RWPE1 (cell line): ENCODE data around the gene HCFC1.

Source experiments
- CTCF ChIA-PET: fragments of 350-600 bp; sonication (Branson Sonifier 250); formaldehyde crosslinking; extraction: SDS; loops from one replicate; lab custom pipeline; 2021; lab: Yijun Ruan, JAX
- POLR2A ChIA-PET: fragments of 400-600 bp; formaldehyde crosslinking; extraction: SDS; loops from one replicate; lab custom pipeline; 2020; ENCODE audit warnings: antibody characterized with exemption; ENCODE audit not compliant: low non-redundant PET; lab: Yijun Ruan, JAX
- DNase-seq: peaks from one replicate; pipeline ENCODE4 v3.0.0; 2012; ENCODE audit warnings: low spot score
- H3K27ac ChIP-seq: fragments of 450-650 bp; 2 replicates; pipeline ENCODE4 v1.5.1; 2017
- CTCF ChIP-seq: fragments of 450-650 bp; conservative IDR thresholded peaks from 2 replicates; pipeline ENCODE4 v1.5.1; 2017; ENCODE audit warnings: low read depth, mild to moderate bottlenecking

The HCFC1 gene

GRCh38 chrX:153911798-153912197 is 59.8 kb downstream of the HCFC1 start:
- ChIA-PET CTCF (interaction anchor here (0.9 kb wide), 1 partner anchor 9 kb away, joined by 4 read pairs; no protein-coding TSS in a partner anchor), POLR2A (no interaction called here)
- DNase-seq: no peak
- no peak for TF ChIP-seq CTCF
- no peak overlapping the region for H3K27ac ChIP-seq

GRCh38 chrX:153910446-153910845 is 61.2 kb downstream of the HCFC1 start:
- CTCF ChIA-PET: interaction anchor here (0.6 to 0.8 kb wide), 2 partner anchors 13 to 15 kb away, joined by 3 read pairs; no protein-coding TSS in a partner anchor
- POLR2A ChIA-PET: interaction anchor here (1.3 kb wide), 1 partner anchor 18 kb away, joined by 4 read pairs; no protein-coding TSS in a partner anchor
- no peak for TF ChIP-seq CTCF
- DNase-seq: no peak
- no peak overlapping the region for H3K27ac ChIP-seq

GRCh38 chrX:153909980-153910360 is 61.6 kb downstream of the HCFC1 start:
- ChIA-PET POLR2A (interaction anchor here (0.5 to 1.3 kb wide), 2 partner anchors 18 to 115 kb away, joined by 4 read pairs; partner anchors contain the start of gene SSR4), CTCF (interaction anchor here (0.6 to 0.8 kb wide), 2 partner anchors 13 to 417 kb away, joined by 3 read pairs; no protein-coding TSS in a partner anchor)
- no peak for TF ChIP-seq CTCF

GRCh38 chrX:153909024-153909979 is 62.3 kb downstream of the HCFC1 start:
- TF ChIP-seq CTCF: no peak
- DNase-seq: no peak

More at GRCh38 chrX:153909980-153910360, 61.6 kb downstream of the HCFC1 start:
- H3K27ac ChIP-seq: no peak overlapping the region
- DNase-seq: no peak

GRCh38 chrX:153908219-153908860 is 63.3 kb downstream of the HCFC1 start:
- POLR2A ChIA-PET: no interaction called here
- no peak overlapping the region for H3K27ac ChIP-seq
- DNase-seq: no peak
- CTCF ChIA-PET: no interaction called here
- TF ChIP-seq CTCF: no peak

More at GRCh38 chrX:153909024-153909979, 62.3 kb downstream of the HCFC1 start:
- CTCF ChIA-PET: interaction anchor here (0.6 to 0.8 kb wide), 2 partner anchors 14 to 416 kb away, joined by 3 read pairs; no protein-coding TSS in a partner anchor
- H3K27ac ChIP-seq: no peak overlapping the region
- POLR2A ChIA-PET: interaction anchor here (0.5 kb wide), 1 partner anchor 115 kb away, joined by 4 read pairs; the partner anchor contains the start of gene SSR4

- ChIA-PET POLR2A (no interaction called here), CTCF (interaction anchor here (0.8 kb wide), 1 partner anchor 40 kb away, joined by 3 read pairs; no protein-coding TSS in a partner anchor)
- H3K27ac ChIP-seq: no peak overlapping the region
- TF ChIP-seq CTCF: no peak
- no peak for DNase-seq
Observed at GRCh38 chrX:153907456-153907855, 64.2 kb downstream of the HCFC1 start.
